ENCODE results near the gene PIK3R5.
A peak's percentile ranks its signal among the peaks of the same experiment; 100 is the strongest.
"Not testable (repeated sequence)": the region's sequence is repeated elsewhere in the genome, so short reads cannot be mapped to it uniquely, and the experiment has no call there.

Gene PIK3R5

GRCh38 chr17:8984225-8984624 is 18.7 kb upstream of the PIK3R5 start:
- not testable (repeated sequence) for H3K27ac ChIP-seq (ENCODE audit: low read depth, low read length); H3K9ac ChIP-seq (ENCODE audit: low read length); H3K27me3 ChIP-seq (ENCODE audit: control insufficient read depth, insufficient read depth, low read length); H3K4me1 ChIP-seq (ENCODE audit: control insufficient read depth, insufficient read depth, low read length); H3K4me3 ChIP-seq (ENCODE audit: low read depth, low read length); H3K36me3 ChIP-seq (ENCODE audit: control insufficient read depth, insufficient read depth, low read length)
- peaks cover 18% of the 10 kb centered on the region for H3K9me3 ChIP-seq (ENCODE audit: control insufficient read depth, insufficient read depth, low read depth, low read length)

- Histone ChIP-seq H3K36me3 (ENCODE audit: control insufficient read depth, insufficient read depth, low read length) (no peaks in the 10 kb centered on the region), H3K9ac (ENCODE audit: low read length) (no peak overlapping the region), H3K27me3 (ENCODE audit: control insufficient read depth, insufficient read depth, low read length) (no peaks in the 10 kb centered on the region), H3K4me3 (ENCODE audit: low read depth, low read length) (no peak overlapping the region), H3K27ac (ENCODE audit: low read depth, low read length) (no peak overlapping the region), H3K9me3 (ENCODE audit: control insufficient read depth, insufficient read depth, low read depth, low read length) (peaks cover 15% of the 10 kb centered on the region), H3K4me1 (ENCODE audit: control insufficient read depth, insufficient read depth, low read length) (no peaks in the 10 kb centered on the region)
These were observed 15.9 kb upstream of the PIK3R5 start for GRCh38 chr17:8981443-8981842.

- Histone ChIP-seq H3K4me1 (ENCODE audit: control insufficient read depth, insufficient read depth, low read length) (no peaks in the 10 kb centered on the region), H3K27me3 (ENCODE audit: control insufficient read depth, insufficient read depth, low read length) (no peaks in the 10 kb centered on the region), H3K27ac (ENCODE audit: low read depth, low read length) (no peak overlapping the region), H3K36me3 (ENCODE audit: control insufficient read depth, insufficient read depth, low read length) (no peaks in the 10 kb centered on the region), H3K4me3 (ENCODE audit: low read depth, low read length) (no peak overlapping the region), H3K9ac (ENCODE audit: low read length) (no peak overlapping the region), H3K9me3 (ENCODE audit: control insufficient read depth, insufficient read depth, low read depth, low read length) (no peaks in the 10 kb centered on the region)
These were observed 14.2 kb upstream of the PIK3R5 start for GRCh38 chr17:8979715-8980114.

GRCh38 chr17:8976638-8977037 is 11.1 kb upstream of the PIK3R5 start:
- Histone ChIP-seq H3K4me1 (ENCODE audit: control insufficient read depth, insufficient read depth, low read length) (no peaks in the 10 kb centered on the region), H3K9me3 (ENCODE audit: control insufficient read depth, insufficient read depth, low read depth, low read length) (no peaks in the 10 kb centered on the region), H3K9ac (ENCODE audit: low read length) (no peak overlapping the region), H3K4me3 (ENCODE audit: low read depth, low read length) (no peak overlapping the region), H3K27me3 (ENCODE audit: control insufficient read depth, insufficient read depth, low read length) (no peaks in the 10 kb centered on the region), H3K36me3 (ENCODE audit: control insufficient read depth, insufficient read depth, low read length) (no peaks in the 10 kb centered on the region), H3K27ac (ENCODE audit: low read depth, low read length) (no peak overlapping the region)

- no peak overlapping the region for H3K9ac ChIP-seq (ENCODE audit: low read length)
- 0 out of 2 replicates have a peak, but pooled peaks cover 4% of the 10 kb centered on the region for H3K9me3 ChIP-seq (ENCODE audit: control insufficient read depth, insufficient read depth, low read depth, low read length)
- H3K27ac ChIP-seq (ENCODE audit: low read depth, low read length) = no peak overlapping the region
- H3K4me1 ChIP-seq (ENCODE audit: control insufficient read depth, insufficient read depth, low read length) = no peaks in the 10 kb centered on the region
- no peaks in the 10 kb centered on the region for H3K27me3 ChIP-seq (ENCODE audit: control insufficient read depth, insufficient read depth, low read length)
- H3K36me3 ChIP-seq (ENCODE audit: control insufficient read depth, insufficient read depth, low read length) = no peaks in the 10 kb centered on the region
- H3K4me3 ChIP-seq (ENCODE audit: low read depth, low read length) = no peak overlapping the region
These were observed 9.7 kb upstream of the PIK3R5 start for GRCh38 chr17:8975091-8975725.

- H3K4me1 ChIP-seq (ENCODE audit: control insufficient read depth, insufficient read depth, low read length) = 0 out of 2 replicates have a peak, but pooled peaks cover 2% of the 10 kb centered on the region
- peaks cover 32% of the 10 kb centered on the region for H3K27me3 ChIP-seq (ENCODE audit: control insufficient read depth, insufficient read depth, low read length)
- H3K9me3 ChIP-seq (ENCODE audit: control insufficient read depth, insufficient read depth, low read depth, low read length) = 0 out of 2 replicates have a peak, but pooled peaks cover 4% of the 10 kb centered on the region
- no peak overlapping the region for H3K9ac ChIP-seq (ENCODE audit: low read length)
- no peaks in the 10 kb centered on the region for H3K36me3 ChIP-seq (ENCODE audit: control insufficient read depth, insufficient read depth, low read length)
- H3K4me3 ChIP-seq (ENCODE audit: low read depth, low read length) = no peak overlapping the region
- H3K27ac ChIP-seq (ENCODE audit: low read depth, low read length) = no peak overlapping the region
These were observed 4.4 kb upstream of the PIK3R5 start for GRCh38 chr17:8969901-8970300.

GRCh38 chr17:8968503-8968902 is 3.0 kb upstream of the PIK3R5 start:
- Histone ChIP-seq H3K4me3 (ENCODE audit: low read depth, low read length) (no peak overlapping the region), H3K27me3 (ENCODE audit: control insufficient read depth, insufficient read depth, low read length) (peaks cover 46% of the 10 kb centered on the region), H3K9me3 (ENCODE audit: control insufficient read depth, insufficient read depth, low read depth, low read length) (0 out of 2 replicates have a peak, but pooled peaks cover 4% of the 10 kb centered on the region), H3K36me3 (ENCODE audit: control insufficient read depth, insufficient read depth, low read length) (no peaks in the 10 kb centered on the region), H3K27ac (ENCODE audit: low read depth, low read length) (no peak overlapping the region), H3K9ac (ENCODE audit: low read length) (no peak overlapping the region), H3K4me1 (ENCODE audit: control insufficient read depth, insufficient read depth, low read length) (0 out of 2 replicates have a peak, but pooled peaks cover 4% of the 10 kb centered on the region)

GRCh38 chr17:8967861-8968260 is 2.4 kb upstream of the PIK3R5 start:
- H3K27ac ChIP-seq (ENCODE audit: low read depth, low read length) = no peak overlapping the region
- no peak overlapping the region for H3K4me3 ChIP-seq (ENCODE audit: low read depth, low read length)
- no peaks in the 10 kb centered on the region for H3K36me3 ChIP-seq (ENCODE audit: control insufficient read depth, insufficient read depth, low read length)
- no peak overlapping the region for H3K9ac ChIP-seq (ENCODE audit: low read length)
- H3K27me3 ChIP-seq (ENCODE audit: control insufficient read depth, insufficient read depth, low read length) = peaks cover 47% of the 10 kb centered on the region
- H3K4me1 ChIP-seq (ENCODE audit: control insufficient read depth, insufficient read depth, low read length) = 0 out of 2 replicates have a peak, but pooled peaks cover 4% of the 10 kb centered on the region
- 0 out of 2 replicates have a peak, but pooled peaks cover 4% of the 10 kb centered on the region for H3K9me3 ChIP-seq (ENCODE audit: control insufficient read depth, insufficient read depth, low read depth, low read length)

- Histone ChIP-seq H3K27me3 (ENCODE audit: control insufficient read depth, insufficient read depth, low read length) (peaks cover 47% of the 10 kb centered on the region), H3K27ac (ENCODE audit: low read depth, low read length) (no peak overlapping the region), H3K36me3 (ENCODE audit: control insufficient read depth, insufficient read depth, low read length) (no peaks in the 10 kb centered on the region), H3K4me1 (ENCODE audit: control insufficient read depth, insufficient read depth, low read length) (0 out of 2 replicates have a peak, but pooled peaks cover 4% of the 10 kb centered on the region), H3K4me3 (ENCODE audit: low read depth, low read length) (no peak overlapping the region), H3K9me3 (ENCODE audit: control insufficient read depth, insufficient read depth, low read depth, low read length) (0 out of 2 replicates have a peak, but pooled peaks cover 4% of the 10 kb centered on the region), H3K9ac (ENCODE audit: low read length) (no peak overlapping the region)
These were observed 1.4 kb upstream of the PIK3R5 start for GRCh38 chr17:8966926-8967325.

GRCh38 chr17:8964801-8965393 is 610 bp downstream of the PIK3R5 start:
- Histone ChIP-seq H3K9me3 (ENCODE audit: control insufficient read depth, insufficient read depth, low read depth, low read length) (no peaks in the 10 kb centered on the region), H3K27me3 (ENCODE audit: control insufficient read depth, insufficient read depth, low read length) (peaks cover 47% of the 10 kb centered on the region), H3K4me3 (ENCODE audit: low read depth, low read length) (peak overlapping the region; percentile 70), H3K36me3 (ENCODE audit: control insufficient read depth, insufficient read depth, low read length) (no peaks in the 10 kb centered on the region), H3K4me1 (ENCODE audit: control insufficient read depth, insufficient read depth, low read length) (peaks cover 11% of the 10 kb centered on the region), H3K9ac (ENCODE audit: low read length) (no peak overlapping the region), H3K27ac (ENCODE audit: low read depth, low read length) (no peak overlapping the region)

GRCh38 chr17:8963647-8964258 is 1.8 kb downstream of the PIK3R5 start:
- peaks cover 11% of the 10 kb centered on the region for H3K4me1 ChIP-seq (ENCODE audit: control insufficient read depth, insufficient read depth, low read length)
- H3K36me3 ChIP-seq (ENCODE audit: control insufficient read depth, insufficient read depth, low read length) = no peaks in the 10 kb centered on the region
- H3K4me3 ChIP-seq (ENCODE audit: low read depth, low read length) = no peak overlapping the region
- H3K9ac ChIP-seq (ENCODE audit: low read length) = no peak overlapping the region
- peaks cover 47% of the 10 kb centered on the region for H3K27me3 ChIP-seq (ENCODE audit: control insufficient read depth, insufficient read depth, low read length)
- H3K9me3 ChIP-seq (ENCODE audit: control insufficient read depth, insufficient read depth, low read depth, low read length) = no peaks in the 10 kb centered on the region
- no peak overlapping the region for H3K27ac ChIP-seq (ENCODE audit: low read depth, low read length)
